T-cell (primary cell): ENCODE data around the gene PLCB4. TPM values are rescaled to one million over a fixed set of nuclear protein-coding genes. Genes with fewer than 3 reads are reported as not detected.

Experiments used
- ATAC-seq, 4 experiments: fragments of 200-7000 bp in 3 of 4; fragments of 150-1000 bp in 1 of 4; cut with Tn5 transposase; replicated peaks in 1 of 4; 1 replicate in 3 of 4; 2 replicates in 1 of 4; pipeline ENCODE4 v1.10.0; 2021; ENCODE audit warnings: moderate library complexity in 3 of 4, mild to moderate bottlenecking in 2 of 4, moderate number of reproducible peaks in 1 of 4
- CTCF ChIA-PET, 2 donors: fragments of 300-600 bp; sonication (Branson Sonifier 250); formaldehyde crosslinking; loops; one replicate each; lab custom pipeline; 2022; ENCODE audit warnings: antibody characterized with exemption in 2 of 2; lab: Charles Lee
- POLR2A ChIA-PET, 2 donors: fragments of 300-600 bp; sonication (Branson Sonifier 250); formaldehyde crosslinking; loops; one replicate each; lab custom pipeline; 2022; ENCODE audit warnings: antibody characterized with exemption in 2 of 2; lab: Charles Lee
- DNase-seq, 35 experiments: peaks; one replicate each; pipeline versions ENCODE4 v3.0.0 to v3.0.0-alpha.2; 2013 to 2023
- H3K27ac ChIP-seq: one replicate; pipeline ENCODE4 v1.5.1; 2013; ENCODE audit warnings: low read length
- H3K27me3 ChIP-seq, 2 experiments: replicated peaks in 1 of 2; 1 replicate in 1 of 2; 2 replicates in 1 of 2; pipeline versions ENCODE4 v1.6.1 to v1.7.0; 2013; ENCODE audit warnings: low read length in 1 of 2, mixed read lengths in 1 of 2; ENCODE audit not compliant: control insufficient read depth in 2 of 2, insufficient read depth in 2 of 2; ENCODE audit errors: extremely low read depth in 1 of 2
- H3K36me3 ChIP-seq, 2 donors: 1 replicate in 1 of 2; 2 replicates in 1 of 2; pipeline versions ENCODE4 v1.6.1 to v1.7.0; 2013; ENCODE audit warnings: low read length in 1 of 2; ENCODE audit not compliant: control insufficient read depth in 2 of 2, insufficient read depth in 1 of 2; ENCODE audit errors: extremely low read depth in 1 of 2
- H3K4me1 ChIP-seq, 2 experiments: 1 replicate in 1 of 2; 2 replicates in 1 of 2; pipeline versions ENCODE4 v1.6.1 to v1.7.0; 2013; ENCODE audit warnings: low read length in 2 of 2, mixed read lengths in 1 of 2; ENCODE audit not compliant: insufficient read depth in 2 of 2, control insufficient read depth in 1 of 2; ENCODE audit errors: extremely low read depth in 1 of 2
- H3K4me3 ChIP-seq, 2 donors: 1 replicate in 1 of 2; 2 replicates in 1 of 2; pipeline versions ENCODE4 v1.5.1 to v1.7.0; 2013; ENCODE audit warnings: mild to moderate bottlenecking in 2 of 2, low read length in 1 of 2, moderate library complexity in 1 of 2; ENCODE audit not compliant: control insufficient read depth in 1 of 2; ENCODE audit errors: extremely low read depth in 1 of 2
- H3K9me3 ChIP-seq: 2 replicates; pipeline ENCODE4 v1.7.0; 2013
- H3K27ac Mint-ChIP-seq, 2 donors: one replicate each; pipeline ENCODE4 v1.8.0; 2020 to 2021; ENCODE audit warnings: mild to moderate bottlenecking in 2 of 2, mixed read lengths in 2 of 2
- H3K27me3 Mint-ChIP-seq, 2 donors: one replicate each; pipeline ENCODE4 v1.8.0; 2021 to 2022; ENCODE audit warnings: mixed read lengths in 2 of 2
- H3K36me3 Mint-ChIP-seq: one replicate; pipeline ENCODE4 v1.8.0; 2021; ENCODE audit warnings: mixed read lengths
- H3K4me1 Mint-ChIP-seq, 3 donors: one replicate each; pipeline ENCODE4 v1.8.0; 2020 to 2022; ENCODE audit warnings: mixed read lengths in 3 of 3, mild to moderate bottlenecking in 1 of 3
- H3K4me3 Mint-ChIP-seq, 3 donors: one replicate each; pipeline ENCODE4 v1.8.0; 2020 to 2022; ENCODE audit warnings: mild to moderate bottlenecking in 3 of 3, mixed read lengths in 3 of 3, moderate library complexity in 3 of 3
- H3K9me3 Mint-ChIP-seq, 3 donors: one replicate each; pipeline ENCODE4 v1.8.0; 2020 to 2022; ENCODE audit warnings: mixed read lengths in 3 of 3
- WGBS: methylation state at CpG from one replicate; pipeline ENCODE4 v1.1.5; 2013; ENCODE audit warnings: missing lambda C conversion rate; ENCODE audit not compliant: insufficient coverage; 5-methylcytosine and 5-hydroxymethylcytosine counted together
- total RNA-seq, 35 experiments: library from RNA in 6 of 35; stranded (reverse) in 6 of 35; fragments of 120-200 nt in 1 of 35; gene quantifications; one replicate each; pipeline versions ENCODE4 v1.2.1 to v1.2.4 and lab custom pipeline; 2013 to 2026

PLCB4 gene
- total RNA-seq, 5 donors from 2014 or later (not counting 1 experiment from before 2014, with no cell fraction given), result 0.06 to 0.07 TPM; not detected in 3

DNA sequence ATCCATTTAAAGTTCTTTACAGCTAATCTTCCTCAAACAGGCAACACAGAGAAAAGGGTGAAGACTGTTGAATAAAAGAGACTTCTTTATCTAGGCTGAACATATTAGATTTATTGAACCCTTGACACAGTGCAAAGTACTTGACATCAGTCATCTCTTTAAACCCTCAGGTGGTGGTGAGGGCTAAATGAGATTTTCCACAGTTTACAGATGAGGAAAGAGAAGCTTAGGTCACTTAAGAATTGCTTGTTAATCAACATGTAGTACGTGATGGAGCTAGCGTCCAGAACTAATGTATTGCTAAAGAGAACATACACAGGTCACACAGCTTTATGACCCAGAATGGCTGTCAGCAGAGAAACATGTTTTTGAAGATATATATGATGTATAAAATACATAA is 252.1 kb downstream of the PLCB4 start:
- Histone ChIP-seq H3K4me1 (no peaks in the 10 kb centered on the region), H3K27me3 (no peaks in the 10 kb centered on the region), H3K4me3 (no peak overlapping the region), H3K9me3 (no peaks in the 10 kb centered on the region), H3K36me3 (no peaks in the 10 kb centered on the region), H3K27ac (no peak overlapping the region)
- DNase-seq, result no peak
- POLR2A ChIA-PET, result no interaction called here
- Mint-ChIP-seq H3K4me3 (no peak overlapping the region), H3K27ac (no peak overlapping the region), H3K4me1 (peaks cover 0 to 8% (median 7%) of the 10 kb centered on the region in 3 donors), H3K9me3 (peaks cover 0 to 4% (median 3%) of the 10 kb centered on the region in 3 donors), H3K36me3 (no peaks in the 10 kb centered on the region), H3K27me3 (no peaks in the 10 kb centered on the region)
- no peak for ATAC-seq
- CTCF ChIA-PET, result no interaction called here
- no CpG with 5 or more reads among the region's 2 CpGs for WGBS

DNA sequence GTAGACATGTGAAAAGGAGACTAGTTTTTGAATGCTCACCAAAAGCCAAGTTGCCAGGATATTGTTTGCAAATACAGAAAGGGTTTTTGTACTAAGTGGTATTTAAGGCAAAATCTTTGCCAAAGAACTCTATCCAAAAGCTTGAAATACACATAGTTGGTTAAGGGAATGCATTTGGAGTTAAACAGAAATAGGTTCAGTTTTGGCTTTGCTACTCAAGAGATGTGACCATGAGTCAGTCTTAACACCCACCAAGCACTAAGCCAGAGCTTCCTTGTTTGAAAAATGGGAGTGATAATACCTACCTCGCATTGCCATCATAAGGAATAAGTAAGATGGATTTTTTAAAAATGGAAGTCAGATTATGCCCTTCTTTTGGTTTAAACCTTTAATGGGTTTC is 253.8 kb downstream of the PLCB4 start:
- no CpG with 5 or more reads among the region's 1 CpG for WGBS
- ATAC-seq, result no peak
- H3K9me3 Mint-ChIP-seq, result peaks cover 0 to 4% (median 0%) of the 10 kb centered on the region in 3 donors

DNA sequence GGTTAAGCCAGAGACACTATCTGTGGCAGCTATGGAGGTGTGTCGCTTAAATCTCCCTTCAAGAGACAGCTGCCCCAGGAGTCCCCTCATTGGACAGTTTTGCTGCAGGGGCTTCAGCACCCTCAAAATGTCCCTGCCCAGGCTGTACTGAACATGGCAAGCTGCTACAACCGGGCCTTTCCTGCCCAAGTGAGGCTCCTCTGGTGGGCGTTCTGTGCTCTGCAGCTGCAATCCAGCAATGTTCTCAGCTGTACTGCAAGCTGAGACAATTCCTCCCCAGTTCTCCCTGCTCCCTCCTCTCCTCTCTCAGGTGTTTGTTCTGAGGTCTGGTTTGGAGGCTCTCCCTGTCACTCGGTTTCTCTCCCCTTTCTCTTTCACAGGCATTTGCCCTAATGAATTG is 254.7 kb downstream of the PLCB4 start:
- no peak overlapping the region for H3K27ac Mint-ChIP-seq
- H3K9me3 ChIP-seq, result no peaks in the 10 kb centered on the region
- WGBS, result 76% methylated on average over 3 of the region's 4 CpGs
- no peak overlapping the region for H3K4me3 Mint-ChIP-seq
- H3K4me1 Mint-ChIP-seq, result peaks cover 0 to 8% (median 7%) of the 10 kb centered on the region in 3 donors
- peaks cover 0 to 4% (median 0%) of the 10 kb centered on the region in 3 donors for H3K9me3 Mint-ChIP-seq
- ChIA-PET POLR2A (no interaction called here), CTCF (no interaction called here)
- no peak overlapping the region for H3K4me3 ChIP-seq
- no peaks in the 10 kb centered on the region for H3K36me3 Mint-ChIP-seq
- no peaks in the 10 kb centered on the region for H3K27me3 ChIP-seq
- no peak for ATAC-seq
- no peaks in the 10 kb centered on the region for H3K4me1 ChIP-seq
- no peaks in the 10 kb centered on the region for H3K27me3 Mint-ChIP-seq
- DNase-seq, result no peak
- no peaks in the 10 kb centered on the region for H3K36me3 ChIP-seq
- H3K27ac ChIP-seq, result no peak overlapping the region

More for the DNA sequence above, 253.8 kb downstream of the PLCB4 start:
- H3K27ac Mint-ChIP-seq, result no peak overlapping the region
- no peaks in the 10 kb centered on the region for H3K27me3 Mint-ChIP-seq
- CTCF ChIA-PET, result no interaction called here
- H3K4me1 Mint-ChIP-seq, result peaks cover 0 to 8% (median 7%) of the 10 kb centered on the region in 3 donors
- Histone ChIP-seq H3K4me3 (no peak overlapping the region), H3K9me3 (no peaks in the 10 kb centered on the region), H3K36me3 (no peaks in the 10 kb centered on the region), H3K4me1 (no peaks in the 10 kb centered on the region), H3K27ac (no peak overlapping the region), H3K27me3 (no peaks in the 10 kb centered on the region)
- H3K36me3 Mint-ChIP-seq, result no peaks in the 10 kb centered on the region
- POLR2A ChIA-PET, result no interaction called here
- DNase-seq, result no peak
- no peak overlapping the region for H3K4me3 Mint-ChIP-seq

DNA sequence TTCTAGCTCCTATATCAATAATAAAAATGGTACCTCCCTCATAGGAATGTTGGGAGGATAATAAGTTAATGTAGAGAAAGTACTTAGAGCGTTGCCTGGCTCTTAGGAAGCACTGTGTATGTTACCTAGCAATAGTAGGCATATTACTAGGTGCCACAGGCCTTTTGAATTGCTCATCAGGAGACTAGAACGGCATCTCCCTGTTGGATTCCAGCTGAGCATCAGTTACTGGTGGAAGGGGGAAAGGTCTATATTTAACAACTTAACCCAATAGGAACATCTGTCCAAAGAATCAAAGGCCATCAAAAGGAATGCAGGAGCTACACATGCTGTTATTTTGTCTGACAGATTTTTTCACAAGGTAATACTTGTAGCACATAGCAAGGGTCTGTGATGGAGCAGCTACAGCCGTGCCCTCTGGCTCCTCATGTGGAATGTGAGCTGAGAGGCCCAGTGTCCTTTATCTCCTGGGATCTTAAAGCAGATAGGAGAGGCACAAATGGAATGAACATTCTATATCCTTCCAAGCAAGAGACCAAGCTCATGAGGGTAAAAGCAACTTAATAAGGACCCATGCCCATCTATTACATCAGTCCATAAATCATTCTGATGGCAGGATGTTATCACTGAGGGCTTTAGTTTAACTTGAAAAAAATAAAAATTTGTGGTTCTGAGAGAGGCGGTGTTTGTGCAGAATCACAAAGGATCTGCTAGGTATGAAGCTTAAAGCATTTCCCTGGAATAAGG is 260.6 kb downstream of the PLCB4 start:
- Mint-ChIP-seq H3K9me3 (no peaks in the 10 kb centered on the region), H3K4me1 (no peaks in the 10 kb centered on the region), H3K36me3 (no peaks in the 10 kb centered on the region), H3K27ac (no peak overlapping the region), H3K4me3 (no peak overlapping the region), H3K27me3 (no peaks in the 10 kb centered on the region)
- Histone ChIP-seq H3K4me3 (no peak overlapping the region), H3K27ac (no peak overlapping the region), H3K9me3 (no peaks in the 10 kb centered on the region), H3K4me1 (no peaks in the 10 kb centered on the region), H3K36me3 (no peaks in the 10 kb centered on the region), H3K27me3 (no peaks in the 10 kb centered on the region)
- 71% methylated on average over 2 of the region's 4 CpGs for WGBS
- POLR2A ChIA-PET, result no interaction called here
- DNase-seq (no peak), ATAC-seq (no peak)
- CTCF ChIA-PET, result no interaction called here

DNA sequence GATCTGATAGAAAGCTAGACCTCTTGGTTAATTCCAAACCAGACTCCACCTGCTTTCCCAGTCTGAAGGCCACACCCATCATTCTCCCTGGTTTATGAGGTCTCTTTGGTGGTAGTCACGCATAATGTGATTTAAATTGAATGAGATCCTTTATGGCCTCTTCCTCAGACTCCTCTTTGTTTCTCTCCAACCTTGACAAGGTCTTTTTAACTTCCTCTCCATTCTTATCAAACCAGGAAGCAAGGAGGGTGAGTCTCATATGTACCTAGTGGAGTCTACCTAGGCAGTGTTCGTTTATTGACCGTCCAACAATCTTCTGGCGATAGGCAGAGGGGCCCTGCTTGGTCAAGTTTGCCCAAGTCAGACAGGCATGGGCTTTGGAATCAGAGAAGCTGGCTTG is 261.3 kb downstream of the PLCB4 start:
- H3K27me3 Mint-ChIP-seq, result no peaks in the 10 kb centered on the region
- H3K4me1 ChIP-seq, result no peaks in the 10 kb centered on the region
- no peak overlapping the region for H3K27ac ChIP-seq
- no peaks in the 10 kb centered on the region for H3K27me3 ChIP-seq
- H3K36me3 Mint-ChIP-seq, result no peaks in the 10 kb centered on the region
- H3K4me1 Mint-ChIP-seq, result no peaks in the 10 kb centered on the region
- H3K27ac Mint-ChIP-seq, result no peak overlapping the region
- H3K9me3 Mint-ChIP-seq, result no peaks in the 10 kb centered on the region
- no peaks in the 10 kb centered on the region for H3K36me3 ChIP-seq
- ATAC-seq (no peak), DNase-seq (no peak)
- 83% methylated on average over 3 of the region's 4 CpGs for WGBS
- H3K4me3 Mint-ChIP-seq, result no peak overlapping the region
- H3K4me3 ChIP-seq, result no peak overlapping the region
- ChIA-PET CTCF (no interaction called here), POLR2A (no interaction called here)
- no peaks in the 10 kb centered on the region for H3K9me3 ChIP-seq

DNA sequence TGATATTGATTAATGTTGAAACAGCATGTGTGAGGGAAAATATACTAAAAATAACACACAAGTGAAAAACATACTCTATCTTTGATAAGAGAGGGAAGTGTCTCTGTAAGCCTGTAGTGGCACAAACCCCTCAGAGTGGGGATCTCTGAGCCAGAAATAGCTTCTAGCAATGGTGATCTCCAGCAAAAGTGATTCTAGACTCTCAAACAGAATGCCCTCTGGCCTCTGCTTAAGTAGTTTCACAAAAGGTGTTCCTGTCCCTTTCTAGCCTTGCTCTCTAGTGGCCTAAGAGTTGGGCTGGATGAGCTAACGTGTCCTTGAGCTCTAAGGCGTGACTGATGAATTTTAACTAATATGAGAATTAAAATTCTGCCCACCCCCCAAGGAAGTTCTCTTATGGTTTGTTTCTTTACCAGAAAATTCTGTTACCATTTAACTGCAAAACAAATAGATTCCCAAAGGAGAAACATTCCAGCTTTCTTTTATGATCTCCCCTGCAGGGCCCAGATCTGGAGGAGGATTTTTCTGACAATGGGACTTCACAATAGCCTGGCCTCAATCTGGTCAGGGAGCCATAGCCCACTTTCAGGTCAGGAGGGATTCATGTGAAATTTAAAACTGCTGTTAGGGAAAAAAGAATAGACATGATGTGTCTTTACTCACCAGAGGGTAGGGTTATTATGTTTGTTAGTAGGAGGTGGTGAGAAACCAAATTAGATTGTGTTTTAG is 263.0 kb downstream of the PLCB4 start:
- WGBS, result no CpG with 5 or more reads among the region's 2 CpGs
- no peak for DNase-seq
- Histone ChIP-seq H3K36me3 (no peaks in the 10 kb centered on the region), H3K27me3 (no peaks in the 10 kb centered on the region), H3K4me1 (no peaks in the 10 kb centered on the region), H3K4me3 (no peak overlapping the region), H3K27ac (no peak overlapping the region), H3K9me3 (no peaks in the 10 kb centered on the region)
- CTCF ChIA-PET, result no interaction called here
- POLR2A ChIA-PET, result no interaction called here
- no peak overlapping the region for H3K27ac Mint-ChIP-seq
- H3K9me3 Mint-ChIP-seq, result no peaks in the 10 kb centered on the region
- H3K4me1 Mint-ChIP-seq, result no peaks in the 10 kb centered on the region
- no peak for ATAC-seq
- no peaks in the 10 kb centered on the region for H3K36me3 Mint-ChIP-seq
- no peak overlapping the region for H3K4me3 Mint-ChIP-seq
- no peaks in the 10 kb centered on the region for H3K27me3 Mint-ChIP-seq
